Fibroblast of lung (primary cell): Measurements from ENCODE around the gene DNAH17. TPM values are rescaled to one million over a fixed set of nuclear protein-coding genes. Genes with fewer than 3 reads are reported as not detected.

Source experiments
- DNase-seq, 2 donors: peaks; one replicate each; pipeline versions ENCODE4 v3.0.0 to v3.0.0-alpha.2; 2010; ENCODE audit warnings: low read depth in 2 of 2
- H2AFZ ChIP-seq: 2 replicates; pipeline ENCODE4 v1.5.1; 2012; ENCODE audit warnings: low read length, control low read depth, inconsistent platforms
- H3K27ac ChIP-seq: 2 replicates; pipeline ENCODE4 v1.5.1; 2011; ENCODE audit warnings: low read length, control low read depth; ENCODE audit not compliant: insufficient read depth
- H3K27me3 ChIP-seq: 2 replicates; pipeline ENCODE4 v1.5.1; 2011; ENCODE audit warnings: mild to moderate bottlenecking, low read length; ENCODE audit not compliant: control insufficient read depth, insufficient read depth
- H3K36me3 ChIP-seq: 2 replicates; pipeline ENCODE4 v1.5.1; 2011; ENCODE audit warnings: low read length; ENCODE audit not compliant: control insufficient read depth, insufficient read depth
- H3K4me1 ChIP-seq: 2 replicates; pipeline ENCODE4 v1.5.1; 2011; ENCODE audit warnings: low read length; ENCODE audit not compliant: control insufficient read depth, insufficient read depth; ENCODE audit errors: extremely low read depth
- H3K4me2 ChIP-seq: 2 replicates; pipeline ENCODE4 v1.5.1; 2011; ENCODE audit warnings: low read length, control low read depth; ENCODE audit not compliant: insufficient read depth; ENCODE audit errors: extremely low read depth
- H3K4me3 ChIP-seq, 4 experiments: fragments of 200-600 bp in 1 of 4; sonication (generic) in 1 of 4; replicated peaks in 1 of 4; 2 replicates each; pipeline ENCODE4 v1.5.1; 2011 to 2016; ENCODE audit warnings: low read length in 4 of 4, low read depth in 3 of 4, mild to moderate bottlenecking in 3 of 4, control low read depth in 2 of 4, inconsistent platforms in 1 of 4, mixed read lengths in 1 of 4; ENCODE audit not compliant: insufficient read depth in 1 of 4; ENCODE audit errors: control extremely low read depth in 1 of 4
- H3K79me2 ChIP-seq: 2 replicates; pipeline ENCODE4 v1.5.1; 2012; ENCODE audit warnings: mild to moderate bottlenecking, low read length, inconsistent platforms; ENCODE audit not compliant: control insufficient read depth, insufficient read depth
- H3K9ac ChIP-seq: 2 replicates; pipeline ENCODE4 v1.5.1; 2011; ENCODE audit warnings: mild to moderate bottlenecking, low read length, control low read depth; ENCODE audit not compliant: insufficient read depth
- H3K9me3 ChIP-seq: 2 replicates; pipeline ENCODE4 v1.5.1; 2012; ENCODE audit warnings: low read depth, low read length; ENCODE audit not compliant: control insufficient read depth, insufficient read depth
- H4K20me1 ChIP-seq: 2 replicates; pipeline ENCODE4 v1.5.1; 2011; ENCODE audit warnings: low read length; ENCODE audit not compliant: control insufficient read depth, insufficient read depth; ENCODE audit errors: extremely low read depth
- EZH2 ChIP-seq: IDR thresholded peaks from 2 replicates; pipeline ENCODE4 v1.5.1; 2012; ENCODE audit warnings: low read length, control low read depth, mild to moderate bottlenecking; ENCODE audit errors: missing control alignments
- polyA plus RNA-seq, 2 donors: library from polyadenylated mRNA; depleted of rRNA in 1 of 2; stranded (reverse) in 1 of 2; unstranded in 1 of 2; fragments of >200 nt; gene quantifications; 2 replicates each; pipeline ENCODE4 v1.2.1, GENCODE V29; 2011 to 2012; ENCODE audit warnings: missing spikeins in 1 of 2
- total RNA-seq: library from RNA; depleted of rRNA; stranded (reverse); fragments of >200 nt; gene quantifications from 2 replicates; pipeline ENCODE4 v1.2.1, GENCODE V29; 2014
- TF ChIP-seq, protein P1 (sequence below), 2 donors: IDR thresholded peaks in 1 of 2; conservative IDR thresholded peaks in 1 of 2; 1 replicate in 1 of 2; 2 replicates in 1 of 2; pipeline ENCODE4 v1.5.1; 2011 to 2012; ENCODE audit warnings: low read length in 2 of 2, control low read depth in 1 of 2, inconsistent platforms in 1 of 2, low read depth in 1 of 2, mild to moderate bottlenecking in 1 of 2

Gene DNAH17
- total and polyA plus RNA-seq, 2 donors (not counting 1 experiment from before 2014, with no cell fraction given): not detected

DNA sequence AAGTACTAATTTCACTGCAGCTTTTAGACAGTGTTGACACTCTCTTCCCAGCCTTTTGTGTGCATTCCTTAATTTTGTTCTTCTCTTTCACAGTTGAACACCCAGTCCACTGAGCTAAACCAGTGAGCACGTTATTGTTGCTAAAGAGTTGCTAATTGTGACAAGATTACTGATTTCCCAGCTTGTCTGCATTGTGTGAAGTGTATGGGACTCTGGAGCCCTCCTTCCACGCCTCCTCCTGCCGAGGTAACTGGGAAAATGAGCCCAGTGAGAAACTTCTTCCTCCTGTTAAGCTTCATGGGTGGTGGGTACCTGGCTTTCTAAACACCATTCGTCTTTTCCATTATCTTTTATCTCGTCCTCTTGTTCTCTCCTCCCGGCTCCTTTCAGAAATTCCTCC is 29.8 kb upstream of the DNAH17 start:
- Histone ChIP-seq H3K27ac (no peak overlapping the region), H3K36me3 (no peaks in the 10 kb centered on the region), H3K4me2 (no peak overlapping the region), H3K4me3 (no peak overlapping the region), H3K4me1 (no peaks in the 10 kb centered on the region), H4K20me1 (no peaks in the 10 kb centered on the region), H3K9ac (no peak overlapping the region), H3K79me2 (no peaks in the 10 kb centered on the region), H3K27me3 (peaks cover 8% of the 10 kb centered on the region), H3K9me3 (no peaks in the 10 kb centered on the region), H2AFZ (no peak overlapping the region)
- no peak for DNase-seq
- no peak for TF ChIP-seq EZH2
- TF ChIP-seq, protein P1, sequence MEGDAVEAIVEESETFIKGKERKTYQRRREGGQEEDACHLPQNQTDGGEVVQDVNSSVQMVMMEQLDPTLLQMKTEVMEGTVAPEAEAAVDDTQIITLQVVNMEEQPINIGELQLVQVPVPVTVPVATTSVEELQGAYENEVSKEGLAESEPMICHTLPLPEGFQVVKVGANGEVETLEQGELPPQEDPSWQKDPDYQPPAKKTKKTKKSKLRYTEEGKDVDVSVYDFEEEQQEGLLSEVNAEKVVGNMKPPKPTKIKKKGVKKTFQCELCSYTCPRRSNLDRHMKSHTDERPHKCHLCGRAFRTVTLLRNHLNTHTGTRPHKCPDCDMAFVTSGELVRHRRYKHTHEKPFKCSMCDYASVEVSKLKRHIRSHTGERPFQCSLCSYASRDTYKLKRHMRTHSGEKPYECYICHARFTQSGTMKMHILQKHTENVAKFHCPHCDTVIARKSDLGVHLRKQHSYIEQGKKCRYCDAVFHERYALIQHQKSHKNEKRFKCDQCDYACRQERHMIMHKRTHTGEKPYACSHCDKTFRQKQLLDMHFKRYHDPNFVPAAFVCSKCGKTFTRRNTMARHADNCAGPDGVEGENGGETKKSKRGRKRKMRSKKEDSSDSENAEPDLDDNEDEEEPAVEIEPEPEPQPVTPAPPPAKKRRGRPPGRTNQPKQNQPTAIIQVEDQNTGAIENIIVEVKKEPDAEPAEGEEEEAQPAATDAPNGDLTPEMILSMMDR (conservative IDR thresholded peaks at IDR 0.05 in 1 of 2, IDR thresholded peaks at IDR 0.05 in 1 of 2; ENCODE audit: low read depth in 1 of 2, low read length in 2 of 2): no peak

DNA sequence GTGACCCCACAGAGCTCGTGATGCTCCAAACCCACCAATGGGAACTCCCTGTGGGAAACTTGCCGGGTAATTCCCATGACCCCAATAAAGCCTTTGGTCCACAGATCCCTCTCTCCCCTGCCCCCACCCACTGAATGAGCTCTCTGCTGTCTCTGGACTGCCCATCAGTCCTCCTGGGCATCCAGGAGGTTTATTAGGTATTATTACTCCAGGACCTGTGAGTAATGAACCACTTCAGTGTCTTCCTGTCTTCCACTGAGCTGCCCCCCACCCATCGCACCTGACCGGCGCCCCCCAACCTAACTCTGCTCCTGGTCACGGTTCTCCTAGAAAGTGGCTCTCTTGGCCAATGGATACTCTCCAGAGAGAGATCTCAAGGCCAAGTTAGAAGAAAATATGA is 28.7 kb upstream of the DNAH17 start:
- Histone ChIP-seq H3K27me3 (peaks cover 8% of the 10 kb centered on the region), H3K27ac (no peak overlapping the region), H2AFZ (no peak overlapping the region), H4K20me1 (no peaks in the 10 kb centered on the region), H3K9me3 (no peaks in the 10 kb centered on the region), H3K4me1 (no peaks in the 10 kb centered on the region), H3K79me2 (no peaks in the 10 kb centered on the region), H3K9ac (no peak overlapping the region), H3K4me3 (no peak overlapping the region), H3K4me2 (no peak overlapping the region), H3K36me3 (no peaks in the 10 kb centered on the region)
- no peak for DNase-seq
- TF ChIP-seq, protein P1 (conservative IDR thresholded peaks at IDR 0.05 in 1 of 2, IDR thresholded peaks at IDR 0.05 in 1 of 2; ENCODE audit: low read depth in 1 of 2, low read length in 2 of 2): no peak
- TF ChIP-seq EZH2: no peak

DNA sequence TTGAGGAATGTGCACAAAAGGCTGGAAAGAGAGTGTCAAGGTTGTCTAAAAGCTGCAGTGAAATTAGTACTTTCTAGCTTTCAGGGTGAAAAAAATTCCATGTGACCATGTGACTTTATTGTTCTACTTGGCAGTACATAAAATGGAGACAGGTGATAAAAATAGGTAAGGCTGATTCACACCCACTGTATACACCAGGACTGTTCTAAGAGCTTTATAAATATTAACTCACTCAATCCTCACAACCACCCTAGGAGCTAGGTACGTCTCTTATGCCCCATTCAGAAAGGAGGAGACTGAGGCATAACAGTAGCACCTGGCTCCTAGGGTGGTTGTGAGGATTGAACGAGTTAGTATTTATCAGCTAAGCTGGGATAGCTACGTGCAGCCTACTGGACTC is 28.2 kb upstream of the DNAH17 start:
- H3K9me3 ChIP-seq: no peaks in the 10 kb centered on the region
- TF ChIP-seq, protein P1 (conservative IDR thresholded peaks at IDR 0.05 in 1 of 2, IDR thresholded peaks at IDR 0.05 in 1 of 2; ENCODE audit: low read depth in 1 of 2, low read length in 2 of 2): no peak
- no peak for TF ChIP-seq EZH2
- no peak for DNase-seq
- peaks cover 8% of the 10 kb centered on the region for H3K27me3 ChIP-seq
- H3K4me1 ChIP-seq: no peaks in the 10 kb centered on the region
- H2AFZ ChIP-seq: no peak overlapping the region
- H3K79me2 ChIP-seq: no peaks in the 10 kb centered on the region
- H3K9ac ChIP-seq: no peak overlapping the region
- no peak overlapping the region for H3K27ac ChIP-seq
- no peaks in the 10 kb centered on the region for H4K20me1 ChIP-seq
- H3K4me3 ChIP-seq: no peak overlapping the region
- H3K4me2 ChIP-seq: no peak overlapping the region
- H3K36me3 ChIP-seq: no peaks in the 10 kb centered on the region
